Stimulated activated CD8-positive, alpha-beta memory T cell treated with anti-CD3 and anti-CD28 coated beads, Interleukin-2, amount 100 ng/mL, for 1 hour (primary cell): ENCODE results near the gene TMEM119.
"Not testable (repeated sequence)": the region's sequence is repeated elsewhere in the genome, so short reads cannot be mapped to it uniquely, and the experiment has no call there.

Source experiments
- DNase-seq, 2 donors: peaks; one replicate each; pipeline ENCODE4 v3.0.0-alpha.2; 2020; ENCODE audit warnings: low read depth in 2 of 2

The TMEM119 gene

DNA sequence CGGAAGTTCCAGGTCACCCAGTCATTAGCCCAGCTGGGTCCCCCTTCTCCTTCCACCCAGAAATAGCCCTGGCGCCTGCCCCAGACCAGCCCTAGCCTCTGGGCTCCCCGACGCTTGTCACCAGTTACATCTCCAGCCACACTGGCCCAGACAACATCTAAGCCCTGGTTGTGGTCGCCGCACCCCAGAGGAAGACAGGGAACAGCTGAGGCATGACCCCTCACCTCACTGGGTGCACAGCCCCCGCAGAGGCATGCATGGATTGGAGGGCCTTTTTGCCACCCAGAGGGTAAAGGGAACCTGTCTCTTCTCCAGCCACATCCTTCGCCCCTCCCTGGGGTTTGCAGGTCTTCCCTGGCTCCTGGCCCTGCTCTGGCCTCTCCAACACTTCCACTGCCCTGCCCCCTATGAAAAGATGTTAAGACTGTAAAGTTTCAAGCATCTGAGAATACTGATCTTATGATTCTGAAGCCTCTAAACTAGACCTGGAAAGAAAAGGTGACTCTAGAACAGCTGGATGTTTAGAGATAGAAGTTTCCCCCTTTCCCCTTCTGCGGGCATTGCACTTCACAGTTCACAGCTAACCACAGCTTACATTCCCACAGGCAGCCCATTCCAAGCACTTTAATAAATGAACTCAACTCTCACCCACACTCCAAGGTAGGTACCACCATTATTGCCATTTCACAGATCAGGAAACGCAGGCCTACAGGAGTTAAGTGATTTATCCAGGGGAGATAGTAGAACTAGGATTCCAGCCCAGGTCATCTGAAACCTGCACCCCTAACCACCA lies 14.7 kb downstream of the TMEM119 start:
- no peak for DNase-seq

DNA sequence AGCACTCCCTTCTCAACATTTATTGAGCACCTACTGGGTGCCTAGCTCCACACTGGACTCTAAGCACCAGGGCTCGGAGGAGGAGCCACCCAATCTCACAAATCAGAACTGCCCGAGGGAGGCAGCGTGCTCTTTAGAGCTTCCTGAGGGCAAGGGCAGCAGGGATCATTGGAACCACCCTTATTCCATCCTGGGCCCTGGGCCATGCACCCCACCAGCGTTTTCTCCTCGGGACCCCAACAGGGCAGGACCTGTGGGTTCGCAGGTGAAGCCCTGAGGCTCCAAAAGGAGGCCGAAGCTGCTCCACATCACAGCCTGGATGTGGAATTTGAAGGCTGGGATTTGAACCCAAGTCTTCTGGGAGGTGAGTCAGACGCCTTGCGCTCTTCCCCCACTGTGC lies 15.4 kb downstream of the TMEM119 start:
- no peak for DNase-seq

- DNase-seq, result no peak
These were observed 16.3 kb downstream of the TMEM119 start for GRCh38 chr12:108581311-108582227.

GRCh38 chr12:108580531-108580930 lies 17.4 kb downstream of the TMEM119 start:
- no peak for DNase-seq

DNA sequence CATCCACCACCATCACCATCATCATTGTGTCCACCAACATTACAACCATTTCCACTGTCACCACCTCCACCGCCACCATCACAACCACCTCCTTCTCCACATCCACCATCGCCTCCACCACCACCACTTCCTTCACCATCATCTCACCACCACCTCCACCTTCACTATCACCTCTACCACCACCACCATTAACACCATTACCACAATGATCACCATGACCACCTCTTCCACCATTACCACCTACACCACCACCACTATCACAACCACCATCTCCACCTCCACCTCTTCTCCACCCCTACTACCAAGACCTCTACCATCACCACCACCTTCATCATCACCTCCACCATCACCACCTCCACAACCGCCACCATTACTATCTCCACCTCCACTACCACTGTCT lies 19.1 kb downstream of the TMEM119 start:
- DNase-seq, result no peak

GRCh38 chr12:108578264-108578663 lies 19.6 kb downstream of the TMEM119 start:
- DNase-seq, result no peak

GRCh38 chr12:108577458-108577857 lies 20.4 kb downstream of the TMEM119 start:
- no peak for DNase-seq

GRCh38 chr12:108576660-108577234 lies 21.1 kb downstream of the TMEM119 start:
- no peak for DNase-seq

- no peak for DNase-seq
These were observed 22.5 kb downstream of the TMEM119 start for GRCh38 chr12:108575199-108575912.

DNA sequence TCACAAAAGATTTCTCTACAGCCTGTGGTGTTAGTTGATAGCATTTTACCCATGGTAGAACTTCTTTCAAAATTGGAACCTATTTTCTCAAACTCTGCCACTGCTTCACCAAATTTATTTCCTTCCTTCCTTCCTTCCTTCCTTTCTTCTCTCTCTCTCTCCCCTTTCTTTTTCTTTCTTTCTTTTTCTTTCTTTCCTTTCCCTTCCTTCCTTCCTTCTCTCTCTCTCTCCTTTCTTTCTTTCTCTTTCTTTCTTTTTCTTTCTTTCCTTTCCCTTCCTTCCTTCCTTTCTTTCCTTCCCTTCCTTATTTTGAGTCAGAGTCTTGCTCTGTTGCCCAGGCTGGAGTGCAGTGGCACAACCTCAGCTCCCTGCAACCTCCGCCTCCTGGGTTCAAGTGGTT lies 23.6 kb downstream of the TMEM119 start:
- DNase-seq, result not testable (repeated sequence)

GRCh38 chr12:108573317-108573716 lies 24.6 kb downstream of the TMEM119 start:
- no peak for DNase-seq

DNA sequence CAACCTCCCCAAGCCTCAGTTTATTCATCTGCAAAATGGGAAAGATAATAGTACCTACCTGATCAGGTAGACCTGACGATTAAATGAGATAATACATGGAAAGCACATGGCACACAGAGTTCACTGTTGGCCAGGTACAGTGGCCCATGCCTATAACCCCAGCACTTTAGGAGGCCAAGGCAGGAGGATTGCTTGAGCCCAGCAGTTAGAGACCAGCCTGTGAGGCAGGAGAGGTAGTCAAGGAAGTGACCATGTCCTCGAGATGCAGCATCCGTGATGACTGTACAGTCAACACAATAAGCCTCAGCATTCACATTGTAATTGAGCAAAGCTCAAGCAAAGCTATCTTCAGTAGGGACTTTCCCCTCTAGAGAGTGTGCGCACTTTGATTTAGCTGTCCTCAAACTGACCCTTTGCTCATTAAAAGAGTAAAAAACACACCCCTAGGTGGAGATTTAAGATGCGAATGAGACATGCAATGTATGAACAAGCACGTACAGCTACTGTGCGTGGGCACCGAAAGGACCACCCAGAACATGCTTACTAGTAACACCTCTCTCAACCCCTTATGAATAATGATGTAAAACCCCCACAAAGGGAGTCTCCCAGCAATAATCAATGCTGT lies 25.6 kb downstream of the TMEM119 start:
- no peak for DNase-seq

DNA sequence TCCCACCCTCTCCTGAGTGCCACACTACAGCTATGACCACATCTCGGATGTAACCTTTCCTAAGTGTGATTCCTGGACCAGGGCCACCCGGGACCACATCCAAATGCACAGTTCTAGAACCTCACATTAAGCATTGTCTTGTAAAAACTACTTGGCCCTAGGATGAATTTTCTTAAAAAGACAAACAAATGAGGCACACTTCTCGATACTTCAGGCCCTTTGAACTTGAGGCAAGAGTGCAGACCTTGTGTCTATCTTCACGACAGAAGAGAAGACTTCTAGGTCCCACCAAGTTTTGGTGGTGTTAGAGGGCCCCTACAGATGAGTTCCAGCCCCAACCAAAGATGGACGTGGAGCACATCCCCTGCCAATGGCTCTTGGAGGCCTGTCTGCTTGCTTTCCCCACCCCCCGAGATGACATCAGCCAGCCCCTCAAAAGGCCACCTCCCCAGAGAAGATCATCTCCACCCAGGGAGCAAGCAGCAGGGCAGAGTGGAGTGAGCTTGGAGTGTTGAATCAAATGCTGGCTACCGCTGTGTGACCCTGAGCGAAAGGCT lies 26.2 kb downstream of the TMEM119 start:
- no peak for DNase-seq

- no peak for DNase-seq
These were observed 26.9 kb downstream of the TMEM119 start for GRCh38 chr12:108570743-108571608.

GRCh38 chr12:108568338-108569154 lies 29.3 kb downstream of the TMEM119 start:
- DNase-seq, result peak in 1 of 2 donors; percentile 30

DNA sequence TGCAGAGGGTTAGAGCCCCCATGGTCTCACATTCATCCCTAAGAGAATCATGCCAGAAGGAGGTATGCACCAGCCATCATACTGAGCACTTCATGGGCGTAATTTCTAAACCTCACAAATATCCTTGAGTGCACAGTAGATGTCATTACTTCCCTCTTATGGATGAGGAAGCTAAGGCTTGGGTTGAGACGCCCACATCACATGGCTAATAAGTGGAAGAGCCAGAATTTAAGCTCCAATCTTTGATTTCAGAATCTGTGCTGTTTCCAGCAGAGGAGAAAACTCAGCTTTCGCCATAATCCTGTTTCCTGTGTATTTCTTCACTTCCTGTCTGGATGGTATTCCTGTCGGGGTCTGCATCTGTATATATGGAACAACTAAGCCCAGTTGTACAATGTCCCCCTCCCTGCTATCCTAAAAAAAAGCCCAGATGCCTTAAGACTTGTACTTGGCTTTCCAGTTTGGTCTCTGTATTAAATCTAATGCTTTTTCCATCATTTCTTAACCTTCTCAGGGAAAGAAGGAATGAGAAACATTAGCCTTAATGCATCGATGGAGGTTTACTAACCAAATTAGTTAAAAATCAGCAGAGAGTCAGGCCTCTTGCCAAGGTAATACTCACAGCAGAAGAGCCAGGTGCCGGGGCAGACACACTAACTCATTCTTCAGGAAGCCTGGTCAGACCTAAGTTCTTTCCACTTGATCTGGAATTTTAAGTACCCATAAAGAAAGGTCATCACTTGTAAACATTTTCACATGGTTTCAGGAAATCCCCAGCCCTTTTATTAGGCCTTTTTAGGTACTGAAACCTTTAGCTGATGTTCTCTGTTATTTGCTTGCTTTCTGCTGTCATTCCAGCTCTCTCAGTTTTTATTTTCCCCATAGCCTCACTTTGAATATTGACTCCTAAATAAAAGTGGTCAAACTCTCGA lies 30.2 kb downstream of the TMEM119 start:
- no peak for DNase-seq

GRCh38 chr12:108566452-108566851 lies 31.4 kb downstream of the TMEM119 start:
- no peak for DNase-seq

- peak; percentile 23 to 52 for DNase-seq
These were observed 31.9 kb downstream of the TMEM119 start for GRCh38 chr12:108565976-108566375.
